Measurements from ENCODE around the gene TMTC1.
"Not testable (repeated sequence)": the region's sequence is repeated elsewhere in the genome, so short reads cannot be mapped to it uniquely, and the experiment has no call there.

Gene TMTC1

GRCh38 chr12:29569132-29569757 lies 214.5 kb downstream of the TMTC1 start:
- DNase-seq (ENCODE audit: low spot score) = no peak

- no peak for DNase-seq (ENCODE audit: low spot score)
Observed at GRCh38 chr12:29566441-29566840, 217.3 kb downstream of the TMTC1 start.

DNA sequence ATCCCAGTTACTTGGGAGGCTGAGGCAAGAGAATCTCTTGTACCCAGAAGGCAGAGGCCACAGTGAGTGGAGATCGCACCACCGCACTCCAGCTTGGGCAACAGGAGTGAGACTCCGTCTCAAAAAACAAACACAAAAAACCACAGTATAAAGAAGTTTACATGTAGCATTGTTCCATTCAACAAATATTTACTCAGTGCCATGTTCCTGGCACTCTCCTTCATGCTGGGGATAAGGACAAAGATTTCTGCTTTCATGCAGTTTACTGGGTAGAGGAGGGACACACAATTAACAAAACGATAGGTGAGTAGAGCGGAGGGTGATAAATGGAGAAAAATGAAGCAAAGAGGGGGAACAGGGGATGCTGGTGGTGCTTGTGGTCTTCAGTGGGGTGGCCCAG lies 218.0 kb downstream of the TMTC1 start:
- DNase-seq (ENCODE audit: low spot score) = no peak

DNA sequence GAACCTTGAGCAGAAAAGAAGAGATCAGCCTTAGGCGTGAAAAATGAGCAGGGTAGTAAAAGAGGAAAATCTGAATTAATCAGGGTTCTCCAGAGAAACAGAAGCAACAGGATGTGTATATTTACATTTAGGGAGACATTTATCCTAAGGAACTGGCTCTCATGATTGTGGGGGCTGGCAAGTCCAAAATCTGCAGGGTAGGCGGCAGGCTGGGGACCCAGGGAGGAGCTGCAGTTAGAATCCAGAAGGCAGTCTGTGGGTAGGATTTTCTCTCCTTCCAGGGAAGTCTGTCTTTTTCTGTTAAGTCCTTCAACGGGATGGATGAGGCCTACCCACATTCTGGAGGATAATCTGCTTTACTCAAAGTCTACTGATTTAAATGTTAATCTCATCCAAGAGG lies 218.8 kb downstream of the TMTC1 start:
- no peak for DNase-seq (ENCODE audit: low spot score)

DNA sequence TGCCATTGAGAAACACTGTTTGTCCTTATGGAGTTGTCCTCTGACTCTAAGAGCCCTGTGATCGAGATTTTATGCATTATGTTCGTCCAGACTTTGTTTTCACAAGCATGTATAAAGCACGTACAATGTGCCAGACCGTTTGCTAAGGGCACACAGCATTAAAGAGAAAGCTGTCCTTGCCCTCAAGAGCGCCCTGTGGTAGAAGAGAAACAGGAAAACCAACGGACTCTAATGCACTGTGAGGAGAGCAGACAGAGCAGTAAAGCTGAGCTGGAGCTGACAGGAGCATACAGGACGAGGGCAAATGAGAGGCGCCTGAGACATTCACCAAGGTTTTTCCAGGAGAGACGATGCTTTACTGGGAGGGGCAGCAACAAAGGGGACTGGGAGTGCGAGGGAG lies 220.1 kb downstream of the TMTC1 start:
- no peak for DNase-seq (ENCODE audit: low spot score)

DNA sequence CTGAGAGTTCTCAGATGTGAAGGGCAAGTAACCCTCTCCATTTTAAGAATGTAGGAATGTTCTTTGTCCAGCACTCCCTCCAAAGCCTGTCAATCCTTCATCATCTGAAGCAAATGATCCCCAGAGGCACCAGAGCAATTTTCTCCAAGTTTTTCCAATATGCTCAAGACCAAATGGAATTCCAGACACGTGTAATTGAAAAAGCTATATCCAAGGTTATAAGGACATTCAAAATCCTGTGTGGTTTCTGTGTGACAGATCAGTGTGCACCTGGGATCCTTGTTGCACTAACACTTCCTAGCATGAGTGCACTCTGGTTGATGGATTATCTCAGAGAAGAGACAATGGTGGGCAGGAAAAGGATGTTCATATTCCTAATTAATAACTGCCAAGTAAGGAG lies 220.7 kb downstream of the TMTC1 start:
- DNase-seq (ENCODE audit: low spot score) = no peak

GRCh38 chr12:29562110-29562804 lies 221.5 kb downstream of the TMTC1 start:
- DNase-seq (ENCODE audit: low spot score) = no peak

GRCh38 chr12:29561664-29562071 lies 222.1 kb downstream of the TMTC1 start:
- no peak for DNase-seq (ENCODE audit: low spot score)

GRCh38 chr12:29559198-29559597 lies 224.5 kb downstream of the TMTC1 start:
- no peak for DNase-seq (ENCODE audit: low spot score)

DNA sequence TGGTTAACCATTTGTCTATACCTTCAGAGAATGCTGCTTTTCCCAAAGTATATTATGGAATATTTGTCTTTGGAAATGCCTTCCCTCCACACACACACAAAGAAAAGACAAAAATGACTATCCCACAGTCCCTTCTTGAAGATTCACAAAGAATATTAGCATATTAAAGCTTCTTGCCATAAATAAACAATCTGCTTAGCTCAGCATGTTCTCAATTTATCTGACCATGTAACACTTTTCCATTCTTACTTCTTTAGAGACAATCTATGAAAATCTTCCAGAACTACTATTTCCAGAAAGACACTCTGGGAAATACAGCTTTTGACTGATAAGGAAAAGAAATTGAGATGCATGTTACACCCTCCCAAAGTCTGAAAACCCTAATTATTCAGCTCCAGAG lies 227.4 kb downstream of the TMTC1 start:
- DNase-seq (ENCODE audit: low spot score) = no peak

- not testable (repeated sequence) for DNase-seq (ENCODE audit: low spot score)
Observed at GRCh38 chr12:29555451-29555850, 228.3 kb downstream of the TMTC1 start.

DNA sequence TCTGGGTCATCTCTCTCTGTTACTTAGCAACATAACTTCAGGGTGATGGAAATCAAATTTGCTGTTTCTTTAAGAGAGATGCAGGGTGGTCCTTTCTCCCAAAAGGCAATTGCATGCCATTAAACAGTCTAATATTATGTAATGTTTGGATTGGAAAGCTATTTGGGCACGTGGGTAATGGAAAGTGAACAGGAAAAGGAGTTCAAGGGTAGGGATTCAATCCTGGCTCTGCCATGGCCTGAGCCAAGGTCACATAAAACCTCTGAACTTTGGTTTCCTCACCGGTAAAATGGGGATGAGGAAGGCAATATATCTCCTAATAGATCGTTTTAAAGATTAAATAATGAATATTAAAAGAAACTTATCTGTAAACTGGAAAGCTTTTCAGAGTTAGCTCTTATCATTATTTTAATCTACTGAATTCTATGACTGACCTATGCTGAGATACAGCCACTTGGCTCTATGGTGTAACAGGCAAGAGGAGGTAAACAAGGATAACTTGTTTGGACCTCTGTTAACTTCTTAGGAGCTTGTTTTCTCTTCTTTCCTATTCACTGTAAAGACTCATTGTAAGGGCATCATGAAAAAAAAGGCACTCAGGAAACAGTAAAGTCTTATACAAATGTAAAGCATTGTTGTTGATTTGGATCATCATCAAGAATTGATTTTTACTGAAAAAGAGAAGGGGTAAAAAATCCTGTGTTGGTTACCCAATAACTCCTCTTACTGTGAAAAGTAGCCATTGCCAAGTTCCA lies 230.6 kb downstream of the TMTC1 start:
- no peak for DNase-seq (ENCODE audit: low spot score)

DNA sequence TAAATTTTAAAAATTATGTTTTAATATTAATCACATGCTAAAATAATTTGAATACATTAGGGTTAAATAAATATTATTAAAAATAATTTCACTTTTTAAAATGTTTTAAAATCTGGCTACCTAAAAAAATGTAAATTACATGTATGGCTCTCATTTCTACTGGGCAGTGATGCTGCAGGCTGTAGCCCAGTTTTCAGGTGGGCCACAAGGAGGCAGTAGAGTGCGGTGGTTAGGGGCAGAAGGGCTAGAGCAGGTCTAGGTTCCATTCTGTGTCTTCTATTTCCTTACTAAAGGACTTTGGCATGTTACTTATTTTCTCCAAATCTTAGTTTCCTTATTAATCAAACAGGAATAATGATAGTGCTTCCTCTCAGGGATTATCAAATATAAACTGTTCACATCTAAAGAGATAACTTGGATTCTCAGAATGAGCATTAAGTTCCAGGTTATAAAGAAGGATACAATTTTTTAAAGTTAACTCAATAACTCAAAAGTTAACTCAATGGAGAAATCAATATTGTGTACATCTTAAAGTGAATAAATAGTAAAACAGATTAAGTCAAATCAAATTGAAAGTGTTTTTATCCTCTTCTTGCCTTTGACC lies 231.3 kb downstream of the TMTC1 start:
- no peak for DNase-seq (ENCODE audit: low spot score)

DNA sequence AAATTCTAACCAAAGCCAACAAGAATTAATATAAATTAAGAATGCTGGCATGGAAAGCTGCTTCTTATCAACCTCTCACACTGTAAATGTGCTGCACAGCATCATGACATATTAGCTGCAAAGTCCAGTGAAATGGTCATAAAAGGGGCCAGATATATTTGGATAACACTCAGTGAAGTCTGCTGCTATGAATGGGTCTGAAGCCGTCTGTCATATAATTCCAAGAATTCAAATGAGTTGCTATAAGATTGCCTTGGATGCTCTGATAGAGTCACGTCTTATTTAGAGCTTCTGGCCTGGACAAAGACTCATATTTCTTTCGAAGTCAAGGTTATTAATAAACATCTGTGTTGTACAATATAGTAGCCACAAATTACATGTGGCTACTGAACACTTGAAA lies 231.9 kb downstream of the TMTC1 start:
- no peak for DNase-seq (ENCODE audit: low spot score)

GRCh38 chr12:29547864-29548263 lies 235.9 kb downstream of the TMTC1 start:
- no peak for DNase-seq (ENCODE audit: low spot score)

GRCh38 chr12:29547151-29547632 lies 236.6 kb downstream of the TMTC1 start:
- DNase-seq (ENCODE audit: low spot score) = no peak

DNA sequence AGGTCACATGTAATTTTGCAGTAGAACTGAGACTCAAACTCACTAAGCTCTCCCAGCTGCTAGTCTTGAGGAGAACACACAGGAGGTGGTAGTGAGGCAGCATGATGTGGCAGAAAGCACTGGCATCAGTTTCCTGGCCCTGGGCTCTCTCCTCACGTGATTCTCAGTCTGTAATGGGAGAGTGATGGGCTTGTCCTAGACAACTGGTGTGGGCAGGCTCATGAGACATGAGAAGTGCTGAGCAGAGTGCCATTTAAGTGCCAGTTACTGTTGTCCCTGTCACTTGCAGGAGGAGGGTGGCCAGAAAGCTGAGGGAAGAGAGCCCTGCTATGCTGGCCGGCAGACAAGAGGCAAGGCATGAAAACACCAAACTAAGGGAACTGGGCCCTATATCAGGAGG lies 237.7 kb downstream of the TMTC1 start:
- no peak for DNase-seq (ENCODE audit: low spot score)

DNA sequence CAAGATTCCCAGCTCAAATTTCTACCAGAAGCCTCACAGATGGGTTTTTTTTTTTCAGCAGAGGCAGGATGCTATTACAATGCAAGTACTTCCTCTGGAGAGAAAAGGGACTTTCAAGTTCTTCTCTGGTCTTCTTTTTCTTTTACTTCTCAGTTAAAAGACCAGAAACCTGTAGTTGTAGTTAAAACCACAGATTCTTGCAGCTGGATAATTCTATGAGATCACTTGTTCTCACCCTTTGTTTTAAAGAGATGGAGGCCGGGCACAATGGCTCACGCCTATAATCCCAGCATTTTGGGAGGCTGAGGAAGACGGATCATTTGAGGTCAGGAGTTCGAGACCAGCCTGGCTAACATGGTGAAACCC lies 238.7 kb downstream of the TMTC1 start:
- no peak for DNase-seq (ENCODE audit: low spot score)

DNA sequence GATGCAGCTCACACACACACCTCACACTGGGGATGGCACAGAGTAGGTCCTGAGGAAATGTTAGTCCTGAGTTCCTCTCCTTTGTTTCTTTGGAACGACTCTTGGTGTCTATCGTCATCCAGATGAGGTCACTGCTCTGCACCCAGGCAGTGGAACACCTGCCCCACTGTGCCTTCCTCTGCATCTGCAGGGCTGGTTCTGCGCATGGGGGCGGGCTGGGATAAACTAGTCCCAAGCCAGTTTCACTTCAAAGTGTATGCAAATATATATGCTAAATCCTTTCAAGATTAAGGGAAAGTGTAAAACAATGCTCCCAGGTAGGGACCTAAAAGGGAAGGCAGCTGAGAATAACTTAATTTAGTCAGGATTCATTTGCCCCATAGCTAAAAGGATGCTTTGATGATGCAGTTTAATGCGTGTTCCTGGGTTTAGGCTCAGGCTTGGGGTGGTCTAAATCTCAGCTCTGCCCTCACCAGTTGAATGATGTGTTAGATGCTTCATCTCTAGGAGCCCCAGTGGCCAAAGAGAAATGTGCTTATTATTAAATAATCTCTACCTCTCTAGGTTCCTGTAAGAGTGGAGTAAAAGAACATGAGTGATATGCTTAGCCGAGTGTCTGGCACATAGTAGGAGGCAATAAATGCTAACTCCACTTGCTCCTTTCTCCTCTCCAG lies 239.2 kb downstream of the TMTC1 start:
- no peak for DNase-seq (ENCODE audit: low spot score)

GRCh38 chr12:29543036-29543435 lies 240.7 kb downstream of the TMTC1 start:
- DNase-seq (ENCODE audit: low spot score) = no peak

GRCh38 chr12:29537298-29537697 lies 246.4 kb downstream of the TMTC1 start:
- DNase-seq (ENCODE audit: low spot score) = no peak

DNA sequence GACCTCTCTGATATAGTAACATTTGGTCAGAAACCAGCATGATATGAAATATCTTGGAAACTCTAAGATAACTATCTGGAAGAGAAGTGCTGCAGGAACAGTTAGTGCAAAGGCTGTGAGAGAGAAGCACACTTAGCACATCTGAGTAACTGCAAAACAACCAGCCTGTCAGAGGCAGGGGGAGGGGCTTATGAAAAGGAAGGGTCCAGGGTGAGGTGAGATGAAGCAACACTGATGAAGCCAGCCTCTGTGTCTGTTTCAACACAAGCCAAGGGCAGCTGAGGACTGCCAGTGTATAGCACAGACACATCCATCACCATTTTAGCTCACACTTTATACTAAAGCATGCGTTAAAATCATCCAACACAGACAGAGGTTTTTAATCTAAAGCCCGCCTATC lies 248.8 kb downstream of the TMTC1 start:
- DNase-seq (ENCODE audit: low spot score) = no peak

Measured in left forelimb (tissue), 1 donor.